GDM1 (cell line): ENCODE data around the gene DTNB.
A peak's percentile ranks its signal among the peaks of the same experiment; 100 is the strongest.
"Not testable (repeated sequence)": the region's sequence is repeated elsewhere in the genome, so short reads cannot be mapped to it uniquely, and the experiment has no call there.

ENCODE experiments used
- DNase-seq: peaks from one replicate; lab custom pipeline; 2025; lab: John Stamatoyannopoulos, UW

Gene DTNB

GRCh38 chr2:25684577-25685473 lies 11.4 kb upstream of the DTNB start:
- no peak for DNase-seq

GRCh38 chr2:25682082-25682481 lies 8.7 kb upstream of the DTNB start:
- DNase-seq = no peak

- no peak for DNase-seq
These were observed 4.5 kb upstream of the DTNB start for GRCh38 chr2:25677877-25678276.

GRCh38 chr2:25674077-25674362 lies 643 bp upstream of the DTNB start:
- no peak for DNase-seq

GRCh38 chr2:25672494-25673299 lies 680 bp downstream of the DTNB start:
- DNase-seq = peak; percentile 52

GRCh38 chr2:25671622-25672021 lies 1.8 kb downstream of the DTNB start:
- DNase-seq = no peak

- DNase-seq = no peak
These were observed 3.9 kb downstream of the DTNB start for GRCh38 chr2:25669520-25669919.

GRCh38 chr2:25666218-25666617 lies 7.2 kb downstream of the DTNB start:
- DNase-seq = no peak

- DNase-seq = not testable (repeated sequence)
These were observed 7.9 kb downstream of the DTNB start for GRCh38 chr2:25665429-25665828.

- no peak for DNase-seq
These were observed 8.4 kb downstream of the DTNB start for GRCh38 chr2:25664965-25665307.

GRCh38 chr2:25664183-25664964 lies 9.0 kb downstream of the DTNB start:
- DNase-seq = peak; percentile 36

- no peak for DNase-seq
These were observed 18.1 kb downstream of the DTNB start for GRCh38 chr2:25655316-25655715.

- no peak for DNase-seq
These were observed 18.6 kb downstream of the DTNB start for GRCh38 chr2:25654801-25655200.

- no peak for DNase-seq
These were observed 21.5 kb downstream of the DTNB start for GRCh38 chr2:25651782-25652455.

- no peak for DNase-seq
These were observed 22.3 kb downstream of the DTNB start for GRCh38 chr2:25651066-25651465.

GRCh38 chr2:25650256-25650655 lies 23.1 kb downstream of the DTNB start:
- no peak for DNase-seq

GRCh38 chr2:25649786-25650185 lies 23.6 kb downstream of the DTNB start:
- DNase-seq = no peak

- no peak for DNase-seq
These were observed 31.1 kb downstream of the DTNB start for GRCh38 chr2:25642298-25642697.

GRCh38 chr2:25639696-25640095 lies 33.7 kb downstream of the DTNB start:
- DNase-seq = no peak

- DNase-seq = no peak
These were observed 34.2 kb downstream of the DTNB start for GRCh38 chr2:25639131-25639530.

- no peak for DNase-seq
These were observed 37.6 kb downstream of the DTNB start for GRCh38 chr2:25635797-25636196.

GRCh38 chr2:25633801-25634200 lies 39.6 kb downstream of the DTNB start:
- not testable (repeated sequence) for DNase-seq
